K562 (cell line): ENCODE measurements around the gene PRMT3. TPM values are rescaled to one million over a fixed set of nuclear protein-coding genes. Genes with fewer than 3 reads are reported as not detected.

Experiments
- CXXC5 ChIP-seq: fragments of 250-450 bp; sonication (Bioruptor Pico); IDR thresholded peaks from 2 replicates; pipeline ENCODE4 v1.8.0; 2022; ENCODE audit warnings: inconsistent platforms, mild to moderate bottlenecking, moderate library complexity
- HIVEP1 ChIP-seq: fragments of 250-450 bp; sonication (Bioruptor Pico); IDR thresholded peaks from 2 replicates; pipeline ENCODE4 v1.4.0; 2020; ENCODE audit warnings: mild to moderate bottlenecking
- HMG20A ChIP-seq: fragments of 450-650 bp; formaldehyde crosslinking; conservative IDR thresholded peaks from 2 replicates; pipeline ENCODE4 v1.4.0; 2020; ENCODE audit warnings: mild to moderate bottlenecking, mixed read lengths
- HMG20B ChIP-seq: fragments of 250-450 bp; sonication (Bioruptor Pico); IDR thresholded peaks from 2 replicates; pipeline ENCODE4 v1.5.0; 2021; ENCODE audit warnings: mild to moderate bottlenecking
- PATZ1 ChIP-seq: fragments of 250-450 bp; sonication (Bioruptor Pico); IDR thresholded peaks from 2 replicates; pipeline ENCODE4 v1.5.0; 2020; ENCODE audit warnings: mild to moderate bottlenecking, borderline replicate concordance
- PCBP2 ChIP-seq: fragments of 200-400 bp; formaldehyde crosslinking; IDR thresholded peaks from 2 replicates; pipeline ENCODE4 v1.6.1; 2018; ENCODE audit warnings: low read length, low read depth, mild to moderate bottlenecking, moderate library complexity; ENCODE audit not compliant: poor library complexity, severe bottlenecking
- POLR2A ChIP-seq: fragments of 450-650 bp; conservative IDR thresholded peaks from 2 replicates; pipeline ENCODE4 v1.6.1; 2016
- RBM15 ChIP-seq: fragments of 200-400 bp; formaldehyde crosslinking; IDR thresholded peaks from 2 replicates; pipeline ENCODE4 v1.6.1; 2018; ENCODE audit warnings: mild to moderate bottlenecking, low read length, moderate library complexity; ENCODE audit not compliant: insufficient read depth
- SRSF9 ChIP-seq: fragments of 200-400 bp; formaldehyde crosslinking; IDR thresholded peaks from 2 replicates; pipeline ENCODE4 v1.6.1; 2017; ENCODE audit warnings: low read depth, low read length, borderline replicate concordance
- TFAP4 ChIP-seq: sonication (generic); formaldehyde crosslinking; IDR thresholded peaks from 2 replicates; pipeline ENCODE4 v1.8.0; 2022; ENCODE audit warnings: missing genetic modification reagents, mild to moderate bottlenecking, moderate library complexity, borderline replicate concordance
- USF1 ChIP-seq: sonication (generic); formaldehyde crosslinking; IDR thresholded peaks from 2 replicates; pipeline ENCODE4 v1.9.0; 2022; ENCODE audit warnings: mild to moderate bottlenecking, missing genetic modification reagents
- ZBTB5 ChIP-seq: fragments of 450-650 bp; IDR thresholded peaks from 2 replicates; pipeline ENCODE4 v1.6.1; 2017; ENCODE audit warnings: antibody characterized with exemption
- ZKSCAN3 ChIP-seq: fragments of 250-450 bp; sonication (Bioruptor Pico); IDR thresholded peaks from 2 replicates; pipeline ENCODE4 v1.4.0; 2020
- ZNF146 ChIP-seq: IDR thresholded peaks from one replicate; pipeline ENCODE4 v1.6.1; 2018; ENCODE audit warnings: missing compliant biosample characterization; ENCODE audit not compliant: unreplicated experiment
- ZNF165 ChIP-seq: fragments of 250-450 bp; sonication (Bioruptor Pico); IDR thresholded peaks from 2 replicates; pipeline ENCODE4 v1.4.0; 2020; ENCODE audit warnings: borderline replicate concordance
- ZNF551 ChIP-seq: fragments of 250-450 bp; sonication (Bioruptor Pico); IDR thresholded peaks from 2 replicates; pipeline ENCODE4 v1.5.0; 2021; ENCODE audit warnings: mild to moderate bottlenecking, moderate library complexity
- ZNF830 ChIP-seq: fragments of 250-450 bp; sonication (Bioruptor Pico); IDR thresholded peaks from 2 replicates; pipeline ENCODE4 v1.5.0; 2021; ENCODE audit warnings: mild to moderate bottlenecking
- ZSCAN32 ChIP-seq: fragments of 450-650 bp; formaldehyde crosslinking; IDR thresholded peaks from 2 replicates; pipeline ENCODE4 v1.4.0; 2020; ENCODE audit warnings: mild to moderate bottlenecking, moderate library complexity
- polyA plus RNA-seq, 8 experiments: library from polyadenylated mRNA; depleted of rRNA in 4 of 8; stranded (reverse) in 5 of 8; unstranded in 3 of 8; fragments of >200 nt; fragmentation: Nextera tagmentation in 2 of 8; fragmentation: Illumina TruSeq in 1 of 8; extraction: Ambion mirVana in 2 of 8; extraction: Trizol in 1 of 8; gene quantifications; 2 replicates each; pipeline versions ENCODE4 v1.2.1 to v1.2.3, GENCODE V29; 2011 to 2014; ENCODE audit warnings: inconsistent platforms in 1 of 8, missing spikeins in 1 of 8
- total RNA-seq, 7 experiments: library from RNA; depleted of rRNA in 6 of 7; stranded (reverse); fragments of >200 nt in 6 of 7; fragmentation: Illumina TruSeq in 2 of 7; extraction: Trizol in 2 of 7; gene quantifications; 2 replicates each; pipeline versions ENCODE4 v1.2.1 to v1.2.3, GENCODE V29; 2011 to 2021; ENCODE audit warnings: low replicate concordance in 1 of 7
- TF ChIP-seq, protein P1 (sequence below), 2 experiments: fragments of 450-650 bp; IDR thresholded peaks; 2 replicates each; pipeline ENCODE4 v1.6.1; 2018; ENCODE audit warnings: mild to moderate bottlenecking in 2 of 2, low read depth in 1 of 2; ENCODE audit not compliant: partially characterized antibody in 2 of 2

PRMT3 gene
- total and polyA plus RNA-seq, 9 of the 15 experiments (the other 6 are each of a cell fraction or from before 2014, with no cell fraction given): 24.0 to 62.1 (median 44.7) TPM

DNA sequence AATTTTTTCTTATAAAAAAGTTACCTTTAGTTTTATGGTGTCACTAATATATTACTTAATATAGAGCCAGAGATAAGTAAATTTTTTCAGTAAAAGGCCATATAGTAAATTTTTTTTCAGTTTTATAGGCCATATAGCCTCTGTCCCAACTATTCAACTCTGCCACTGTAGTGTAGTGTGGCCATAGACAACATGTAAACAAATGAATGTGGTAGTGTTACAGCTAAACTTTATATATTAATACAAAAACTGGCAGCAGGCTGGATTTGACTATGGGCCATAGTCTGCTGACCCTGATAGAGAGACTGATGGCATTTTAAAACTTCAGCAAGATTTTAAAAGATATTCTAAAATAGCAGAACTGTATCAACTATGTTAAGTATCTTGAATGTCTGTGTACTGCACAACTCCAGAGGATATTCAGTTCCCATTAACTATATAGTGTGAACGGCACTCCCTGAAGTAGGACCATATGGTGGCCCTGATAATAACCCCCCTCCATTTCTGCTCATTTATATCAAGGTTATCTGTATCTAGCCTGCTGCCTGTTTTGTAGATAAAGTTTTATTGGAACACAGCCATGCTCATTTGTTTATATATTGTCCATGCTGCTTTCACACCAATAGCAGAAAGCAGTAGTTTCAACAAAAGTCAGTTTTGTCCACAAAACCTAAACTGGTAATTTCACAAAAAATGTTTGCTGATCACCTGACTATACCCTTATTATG is 71.6 kb downstream of the PRMT3 start (continued):
- TF ChIP-seq, protein P1, sequence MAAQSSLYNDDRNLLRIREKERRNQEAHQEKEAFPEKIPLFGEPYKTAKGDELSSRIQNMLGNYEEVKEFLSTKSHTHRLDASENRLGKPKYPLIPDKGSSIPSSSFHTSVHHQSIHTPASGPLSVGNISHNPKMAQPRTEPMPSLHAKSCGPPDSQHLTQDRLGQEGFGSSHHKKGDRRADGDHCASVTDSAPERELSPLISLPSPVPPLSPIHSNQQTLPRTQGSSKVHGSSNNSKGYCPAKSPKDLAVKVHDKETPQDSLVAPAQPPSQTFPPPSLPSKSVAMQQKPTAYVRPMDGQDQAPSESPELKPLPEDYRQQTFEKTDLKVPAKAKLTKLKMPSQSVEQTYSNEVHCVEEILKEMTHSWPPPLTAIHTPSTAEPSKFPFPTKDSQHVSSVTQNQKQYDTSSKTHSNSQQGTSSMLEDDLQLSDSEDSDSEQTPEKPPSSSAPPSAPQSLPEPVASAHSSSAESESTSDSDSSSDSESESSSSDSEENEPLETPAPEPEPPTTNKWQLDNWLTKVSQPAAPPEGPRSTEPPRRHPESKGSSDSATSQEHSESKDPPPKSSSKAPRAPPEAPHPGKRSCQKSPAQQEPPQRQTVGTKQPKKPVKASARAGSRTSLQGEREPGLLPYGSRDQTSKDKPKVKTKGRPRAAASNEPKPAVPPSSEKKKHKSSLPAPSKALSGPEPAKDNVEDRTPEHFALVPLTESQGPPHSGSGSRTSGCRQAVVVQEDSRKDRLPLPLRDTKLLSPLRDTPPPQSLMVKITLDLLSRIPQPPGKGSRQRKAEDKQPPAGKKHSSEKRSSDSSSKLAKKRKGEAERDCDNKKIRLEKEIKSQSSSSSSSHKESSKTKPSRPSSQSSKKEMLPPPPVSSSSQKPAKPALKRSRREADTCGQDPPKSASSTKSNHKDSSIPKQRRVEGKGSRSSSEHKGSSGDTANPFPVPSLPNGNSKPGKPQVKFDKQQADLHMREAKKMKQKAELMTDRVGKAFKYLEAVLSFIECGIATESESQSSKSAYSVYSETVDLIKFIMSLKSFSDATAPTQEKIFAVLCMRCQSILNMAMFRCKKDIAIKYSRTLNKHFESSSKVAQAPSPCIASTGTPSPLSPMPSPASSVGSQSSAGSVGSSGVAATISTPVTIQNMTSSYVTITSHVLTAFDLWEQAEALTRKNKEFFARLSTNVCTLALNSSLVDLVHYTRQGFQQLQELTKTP (IDR thresholded peaks at IDR 0.05; ENCODE audit: low read depth in 1 of 2, partially characterized antibody in 2 of 2): peak; percentile 74 to 80
- TF ChIP-seq HMG20A: no peak
- no peak for TF ChIP-seq HMG20B (CRISPR knock-in tag)
- no peak for TF ChIP-seq USF1 (CRISPR knock-in tag)
- TF ChIP-seq PCBP2: no peak
- TF ChIP-seq RBM15: no peak
- TF ChIP-seq POLR2A: no peak; the same call in 1 of the 2 replicates
- TF ChIP-seq TFAP4: no peak
- TF ChIP-seq ZNF165: no peak
- TF ChIP-seq CXXC5 (CRISPR knock-in tag): peak; percentile 73
- no peak for TF ChIP-seq ZKSCAN3
- TF ChIP-seq ZSCAN32 (CRISPR knock-in tag): no peak
- TF ChIP-seq ZNF146 (CRISPR knock-in tag): no peak
- TF ChIP-seq ZBTB5: no peak
- TF ChIP-seq PATZ1 (CRISPR knock-in tag): no peak
- TF ChIP-seq SRSF9: no peak
- TF ChIP-seq ZNF830 (CRISPR knock-in tag): no peak
- no peak for TF ChIP-seq HIVEP1 (CRISPR knock-in tag)
- no peak for TF ChIP-seq ZNF551 (CRISPR knock-in tag)
